WTC11 (cell line): ENCODE data around the gene GNG8. TPM values are rescaled to one million over a fixed set of nuclear protein-coding genes. Genes with fewer than 3 reads are reported as not detected.

Source experiments
- ATAC-seq: fragments of 200-7000 bp; cut with Tn5 transposase; 2 replicates; pipeline ENCODE4 v1.10.0; 2021; ENCODE audit warnings: mild to moderate bottlenecking, moderate library complexity
- CTCF ChIA-PET: fragments of 300-600 bp; sonication (Branson Sonifier 250); formaldehyde crosslinking; loops from one replicate; lab custom pipeline; 2021; ENCODE audit warnings: antibody characterized with exemption; lab: Charles Lee
- POLR2A ChIA-PET: fragments of 350-600 bp; sonication (Branson Sonifier 250); formaldehyde crosslinking; loops from one replicate; lab custom pipeline; 2021; ENCODE audit warnings: antibody characterized with exemption; lab: Charles Lee
- DNase-seq: peaks from one replicate; pipeline ENCODE4 v3.0.0; 2021; ENCODE audit warnings: low spot score
- H3K27ac Mint-ChIP-seq: 2 replicates; pipeline ENCODE4 v1.8.0; 2021; ENCODE audit warnings: mixed read lengths
- H3K27me3 Mint-ChIP-seq: 2 replicates; pipeline ENCODE4 v1.8.0; 2021; ENCODE audit warnings: low read depth, mild to moderate bottlenecking, moderate library complexity, mixed read lengths
- H3K36me3 Mint-ChIP-seq: 2 replicates; pipeline ENCODE4 v1.8.0; 2021; ENCODE audit warnings: mixed read lengths
- H3K4me1 Mint-ChIP-seq: 2 replicates; pipeline ENCODE4 v1.8.0; 2022; ENCODE audit warnings: mixed read lengths
- H3K4me3 Mint-ChIP-seq: 2 replicates; pipeline ENCODE4 v1.8.0; 2021; ENCODE audit warnings: mild to moderate bottlenecking, moderate library complexity, mixed read lengths
- H3K9me3 Mint-ChIP-seq: 2 replicates; pipeline ENCODE4 v1.8.0; 2021; ENCODE audit warnings: mixed read lengths
- AFF4 ChIP-seq: sonication (generic); formaldehyde crosslinking; IDR thresholded peaks from 2 replicates; pipeline ENCODE4 v1.8.1; 2023; ENCODE audit warnings: mild to moderate bottlenecking, missing genetic modification reagents, borderline replicate concordance
- AR ChIP-seq: fragments of 250-450 bp; sonication (Bioruptor Pico); IDR thresholded peaks from 2 replicates; pipeline ENCODE4 v1.9.0; 2021; ENCODE audit warnings: mild to moderate bottlenecking
- ATF1 ChIP-seq: sonication (generic); formaldehyde crosslinking; IDR thresholded peaks from 2 replicates; pipeline ENCODE4 v1.8.1; 2023; ENCODE audit warnings: mild to moderate bottlenecking, moderate library complexity, missing genetic modification reagents
- CREB1 ChIP-seq: sonication (generic); formaldehyde crosslinking; IDR thresholded peaks from 2 replicates; pipeline ENCODE4 v1.8.0; 2023; ENCODE audit warnings: mild to moderate bottlenecking, missing genetic modification reagents
- ERG ChIP-seq: fragments of 250-450 bp; sonication (Bioruptor Pico); IDR thresholded peaks from 2 replicates; pipeline ENCODE4 v1.8.0; 2021; ENCODE audit warnings: mild to moderate bottlenecking
- ETV6 ChIP-seq: sonication (generic); formaldehyde crosslinking; IDR thresholded peaks from 2 replicates; pipeline ENCODE4 v1.8.1; 2022; ENCODE audit warnings: mild to moderate bottlenecking, missing genetic modification reagents
- FOXP4 ChIP-seq: sonication (generic); formaldehyde crosslinking; IDR thresholded peaks from 2 replicates; pipeline ENCODE4 v1.8.0; 2022; ENCODE audit warnings: mild to moderate bottlenecking, missing genetic modification reagents
- NR1H2 ChIP-seq: sonication (generic); formaldehyde crosslinking; IDR thresholded peaks from 2 replicates; pipeline ENCODE4 v1.9.0; 2021; ENCODE audit warnings: mild to moderate bottlenecking, moderate library complexity, missing genetic modification reagents
- NR2C2 ChIP-seq: sonication (generic); formaldehyde crosslinking; IDR thresholded peaks from 2 replicates; pipeline ENCODE4 v1.8.0; 2022; ENCODE audit warnings: mild to moderate bottlenecking, missing genetic modification reagents
- STAT6 ChIP-seq: sonication (generic); formaldehyde crosslinking; conservative IDR thresholded peaks from 2 replicates; pipeline ENCODE4 v1.8.1; 2023; ENCODE audit warnings: mild to moderate bottlenecking, low read depth, missing genetic modification reagents, moderate library complexity
- TP53 ChIP-seq: sonication (generic); formaldehyde crosslinking; IDR thresholded peaks from 2 replicates; pipeline ENCODE4 v1.8.1; 2023; ENCODE audit warnings: mild to moderate bottlenecking, missing genetic modification reagents
- ZBTB43 ChIP-seq: sonication (generic); formaldehyde crosslinking; IDR thresholded peaks from 2 replicates; pipeline ENCODE4 v1.8.1; 2023; ENCODE audit warnings: mild to moderate bottlenecking, missing genetic modification reagents
- ZNF263 ChIP-seq: sonication (generic); formaldehyde crosslinking; IDR thresholded peaks from 2 replicates; pipeline ENCODE4 v1.8.1; 2022; ENCODE audit warnings: low read depth, mild to moderate bottlenecking, moderate library complexity, missing genetic modification reagents
- ZNF416 ChIP-seq: fragments of 250-450 bp; sonication (Bioruptor Pico); IDR thresholded peaks from 2 replicates; pipeline ENCODE4 v1.9.0; 2021; ENCODE audit warnings: mild to moderate bottlenecking, inconsistent platforms
- ZNF532 ChIP-seq: fragments of 250-450 bp; sonication (Bioruptor Pico); IDR thresholded peaks from 2 replicates; pipeline ENCODE4 v1.9.0; 2021; ENCODE audit warnings: mild to moderate bottlenecking, borderline replicate concordance
- total RNA-seq: library from RNA; stranded (reverse); gene quantifications from 3 replicates; pipeline ENCODE4 v1.2.3, GENCODE V29; 2021

Gene GNG8
- total RNA-seq, 1 experiment from 2014 or later, result not detected

- Mint-ChIP-seq H3K4me1 (peaks cover 6% of the 10 kb centered on the region), H3K9me3 (no peaks in the 10 kb centered on the region), H3K36me3 (peaks cover 35% of the 10 kb centered on the region), H3K4me3 (no peak overlapping the region), H3K27ac (no peak overlapping the region; the same call in 1 of the 2 replicates), H3K27me3 (no peaks in the 10 kb centered on the region; the same call in 1 of the 2 replicates)
- DNase-seq (no peak), ATAC-seq (no peak)
- POLR2A ChIA-PET, result interaction anchor here (0.9 to 1.9 kb wide), 2 partner anchors 10 to 51 kb away, joined by 4 to 6 read pairs; partner anchors contain the start of genes CALM3 and DACT3
- TF ChIP-seq CREB1 (no peak), ETV6 (CRISPR knock-in tag) (no peak), NR2C2 (CRISPR knock-in tag) (no peak), ATF1 (CRISPR knock-in tag) (no peak), ERG (no peak), NR1H2 (CRISPR knock-in tag) (no peak), AR (CRISPR knock-in tag) (no peak), AFF4 (CRISPR knock-in tag) (no peak), ZBTB43 (CRISPR knock-in tag) (no peak), ZNF532 (CRISPR knock-in tag) (no peak), TP53 (CRISPR knock-in tag) (no peak), FOXP4 (CRISPR knock-in tag) (no peak), STAT6 (CRISPR knock-in tag) (no peak), ZNF416 (CRISPR knock-in tag) (no peak), ZNF263 (CRISPR knock-in tag) (no peak)
- TF ChIP-seq, all 79 proteins: peak for 0
- CTCF ChIA-PET, result interaction anchor here (0.6 to 13.2 kb wide), 4 partner anchors 10 to 90 kb away, joined by 4 to 484 read pairs (median 11); partner anchors contain the start of gene DACT3
Measured at GRCh38 chr19:46610413-46610775, 25.6 kb downstream of the GNG8 start.
